Lung microvascular endothelial cell (primary cell): ENCODE results near the gene LURAP1L. TPM values are rescaled to one million over a fixed set of nuclear protein-coding genes. Genes with fewer than 3 reads are reported as not detected.
"Not testable (repeated sequence)": the region's sequence is repeated elsewhere in the genome, so short reads cannot be mapped to it uniquely, and the experiment has no call there.

Experiments used
- DNase-seq, 2 donors: peaks; one replicate each; pipeline versions ENCODE4 v3.0.0 to v3.0.0-alpha.2; 2010; ENCODE audit warnings: low read depth in 2 of 2
- total RNA-seq: library from RNA; depleted of rRNA; stranded (reverse); fragments of >200 nt; gene quantifications from 2 replicates; pipeline ENCODE4 v1.2.1, GENCODE V29; 2014

The LURAP1L gene
- total RNA-seq, 1 donor from 2014 or later = 2.0 TPM

GRCh38 chr9:12856603-12857002 is 81.8 kb downstream of the LURAP1L start:
- no peak for DNase-seq

DNA sequence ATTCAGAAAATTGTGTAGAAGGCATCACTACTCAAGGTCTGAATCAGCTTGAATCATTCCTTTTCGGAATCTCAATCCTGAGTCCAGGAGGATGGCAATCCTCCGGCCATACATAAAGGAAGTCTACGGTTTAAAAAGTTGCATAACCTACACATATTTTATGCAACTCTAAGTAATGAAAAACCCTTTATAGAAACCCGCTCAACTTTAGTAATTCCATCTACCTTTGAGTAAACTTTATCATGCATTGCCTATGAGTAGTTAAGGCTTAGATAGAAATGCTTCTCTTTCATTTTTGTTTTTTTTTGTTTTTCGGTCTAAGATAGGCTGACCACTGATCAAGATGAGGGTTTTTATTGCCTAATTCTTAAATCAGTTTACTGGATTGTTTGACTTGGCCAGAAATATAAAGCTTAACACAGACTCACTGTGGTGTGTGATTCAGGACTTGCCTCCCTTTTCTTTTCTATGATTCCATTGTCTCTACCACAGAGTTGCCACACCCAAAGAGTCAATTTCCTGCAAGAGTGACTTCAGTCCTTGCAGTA is 85.0 kb downstream of the LURAP1L start:
- peak in 1 of 2 donors; percentile 70 for DNase-seq

DNA sequence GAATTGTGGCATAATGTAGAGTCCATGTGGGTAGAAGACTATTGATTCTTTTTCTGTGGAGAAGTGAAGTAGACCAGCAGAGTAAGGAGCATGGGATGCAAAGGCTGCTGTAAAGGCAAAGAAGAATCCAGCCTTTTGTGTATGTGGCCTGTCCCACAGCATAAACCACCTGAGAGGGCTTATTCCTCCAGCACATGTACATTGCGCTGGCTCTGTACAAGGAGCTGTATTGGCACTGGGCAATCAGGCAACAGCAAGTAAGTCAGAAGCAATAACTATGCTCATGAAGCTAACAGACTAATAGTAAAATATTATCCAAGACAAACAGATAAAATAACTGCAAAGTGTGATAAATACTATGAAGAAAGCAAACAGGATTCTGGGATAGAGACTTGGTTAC is 86.2 kb downstream of the LURAP1L start:
- DNase-seq = no peak

- DNase-seq = no peak
Observed at GRCh38 chr9:12862611-12863410, 88.0 kb downstream of the LURAP1L start.

GRCh38 chr9:12863618-12864017 is 88.8 kb downstream of the LURAP1L start:
- no peak for DNase-seq

- not testable (repeated sequence) for DNase-seq
Observed at GRCh38 chr9:12865380-12865779, 90.6 kb downstream of the LURAP1L start.

Other genes starting within 250 kb of the LURAP1L start
- gene TYRP1, start 81.6 kb upstream of the LURAP1L start, total RNA-seq = 2.0 and 2.2 TPM in 2 replicates